Fibroblast of mammary gland (primary cell): Measurements from ENCODE around the gene CHST9.
A peak's percentile ranks its signal among the peaks of the same experiment; 100 is the strongest.
"Not testable (repeated sequence)": the region's sequence is repeated elsewhere in the genome, so short reads cannot be mapped to it uniquely, and the experiment has no call there.

ENCODE experiments used
- DNase-seq: peaks from one replicate; pipeline ENCODE4 v3.0.0-alpha.2; 2010; ENCODE audit warnings: low read depth
- H3K4me3 ChIP-seq: 2 replicates; pipeline ENCODE4 v1.5.1; 2011; ENCODE audit warnings: low read depth, mild to moderate bottlenecking, low read length, moderate library complexity; ENCODE audit not compliant: control insufficient read depth
- TF ChIP-seq, protein P1 (sequence below): conservative IDR thresholded peaks from 2 replicates; pipeline ENCODE4 v1.5.1; 2011; ENCODE audit warnings: low read depth, low read length, inconsistent platforms; ENCODE audit not compliant: control insufficient read depth, insufficient read depth

The CHST9 gene

DNA sequence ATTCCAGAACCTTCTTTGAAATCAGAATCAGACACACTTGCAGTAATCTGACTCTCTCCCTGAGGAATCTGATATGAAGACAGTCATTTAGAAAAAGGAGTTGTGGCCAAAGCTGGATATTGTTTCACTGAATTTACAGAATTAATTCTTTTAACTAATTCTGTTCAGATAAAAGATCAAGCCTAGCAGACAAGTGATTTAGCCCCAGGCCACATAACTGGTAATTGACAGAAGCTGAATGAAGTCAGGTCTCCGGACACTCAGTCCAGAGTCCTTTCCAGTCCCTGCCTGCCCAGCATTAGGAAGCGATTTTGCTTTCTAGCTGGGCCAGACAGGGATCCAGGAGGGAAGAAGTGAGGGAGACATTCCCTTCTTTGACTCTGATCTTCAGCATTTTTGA is 208.9 kb downstream of the CHST9 start:
- no peak for DNase-seq
- no peak overlapping the region for H3K4me3 ChIP-seq
- TF ChIP-seq, protein P1, sequence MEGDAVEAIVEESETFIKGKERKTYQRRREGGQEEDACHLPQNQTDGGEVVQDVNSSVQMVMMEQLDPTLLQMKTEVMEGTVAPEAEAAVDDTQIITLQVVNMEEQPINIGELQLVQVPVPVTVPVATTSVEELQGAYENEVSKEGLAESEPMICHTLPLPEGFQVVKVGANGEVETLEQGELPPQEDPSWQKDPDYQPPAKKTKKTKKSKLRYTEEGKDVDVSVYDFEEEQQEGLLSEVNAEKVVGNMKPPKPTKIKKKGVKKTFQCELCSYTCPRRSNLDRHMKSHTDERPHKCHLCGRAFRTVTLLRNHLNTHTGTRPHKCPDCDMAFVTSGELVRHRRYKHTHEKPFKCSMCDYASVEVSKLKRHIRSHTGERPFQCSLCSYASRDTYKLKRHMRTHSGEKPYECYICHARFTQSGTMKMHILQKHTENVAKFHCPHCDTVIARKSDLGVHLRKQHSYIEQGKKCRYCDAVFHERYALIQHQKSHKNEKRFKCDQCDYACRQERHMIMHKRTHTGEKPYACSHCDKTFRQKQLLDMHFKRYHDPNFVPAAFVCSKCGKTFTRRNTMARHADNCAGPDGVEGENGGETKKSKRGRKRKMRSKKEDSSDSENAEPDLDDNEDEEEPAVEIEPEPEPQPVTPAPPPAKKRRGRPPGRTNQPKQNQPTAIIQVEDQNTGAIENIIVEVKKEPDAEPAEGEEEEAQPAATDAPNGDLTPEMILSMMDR, result no peak

DNA sequence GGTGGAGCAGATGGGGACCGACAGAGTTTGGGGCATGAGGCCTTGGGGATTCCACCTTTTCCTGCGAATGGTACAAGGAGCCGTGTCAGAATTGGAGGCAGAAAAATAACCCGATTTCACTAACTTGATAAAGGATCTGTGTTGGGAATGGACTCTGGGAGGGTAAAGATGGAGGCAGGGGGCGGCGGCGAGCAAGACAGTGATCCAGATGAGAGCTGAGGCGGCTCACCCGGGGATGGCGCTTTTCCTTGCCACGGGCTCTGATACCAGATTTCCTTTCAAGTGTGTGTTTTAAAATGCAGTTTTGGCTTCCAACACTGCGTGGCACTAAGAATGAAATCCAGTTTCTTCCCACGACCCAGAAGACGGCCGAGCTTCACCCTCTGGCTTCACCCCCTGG is 212.6 kb downstream of the CHST9 start:
- not testable (repeated sequence) for DNase-seq, H3K4me3 ChIP-seq

GRCh38 chr18:26971409-26971808 is 213.7 kb downstream of the CHST9 start:
- no peak overlapping the region for H3K4me3 ChIP-seq
- DNase-seq, result peak; percentile 8
- TF ChIP-seq, protein P1, result no peak

DNA sequence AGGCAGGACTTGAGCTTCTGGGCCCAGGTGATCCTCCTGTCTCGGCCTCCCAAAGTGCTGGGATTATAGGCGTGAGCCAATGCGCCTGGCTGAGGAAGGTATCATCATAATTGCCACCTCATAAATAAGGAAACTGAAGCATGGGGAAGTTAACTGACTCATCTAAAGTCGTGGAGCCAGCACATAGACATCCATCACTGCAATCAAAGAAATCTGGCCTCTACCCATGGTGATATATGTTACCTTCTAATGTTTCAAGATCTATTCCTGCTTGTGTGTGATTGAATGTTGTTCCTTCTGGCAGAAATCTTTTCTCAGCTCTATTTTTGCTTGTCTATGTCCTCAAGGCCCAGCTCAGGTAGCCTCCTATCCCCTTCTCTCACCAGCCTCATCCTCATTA is 214.5 kb downstream of the CHST9 start:
- TF ChIP-seq, protein P1, result no peak
- no peak for DNase-seq
- H3K4me3 ChIP-seq, result no peak overlapping the region

GRCh38 chr18:26965206-26965605 is 219.9 kb downstream of the CHST9 start:
- no peak for DNase-seq
- TF ChIP-seq, protein P1, result no peak
- H3K4me3 ChIP-seq, result no peak overlapping the region

- TF ChIP-seq, protein P1, result no peak
- DNase-seq, result no peak
These were observed 221.8 kb downstream of the CHST9 start for GRCh38 chr18:26963292-26963691.

GRCh38 chr18:26961839-26962238 is 223.3 kb downstream of the CHST9 start:
- TF ChIP-seq, protein P1, result no peak
- no peak overlapping the region for H3K4me3 ChIP-seq
- DNase-seq, result no peak

More at GRCh38 chr18:26963292-26963691, 221.8 kb downstream of the CHST9 start:
- no peak overlapping the region for H3K4me3 ChIP-seq
